GM21528 (cell line): ENCODE results near the gene SCNN1B.
A peak's percentile ranks its signal among the peaks of the same experiment; 100 is the strongest.

Experiments used
- ATAC-seq: cut with Tn5 transposase; IDR thresholded peaks from one replicate; pipeline ENCODE4 v1.9.1; 2021; ENCODE audit warnings: mild to moderate bottlenecking, moderate library complexity; ENCODE audit not compliant: unreplicated experiment, low FRiP score

Gene SCNN1B

GRCh38 chr16:23319861-23320615, 17.9 kb downstream of the SCNN1B start:
- no peak for ATAC-seq

GRCh38 chr16:23320693-23321092, 18.6 kb downstream of the SCNN1B start:
- ATAC-seq = no peak

- ATAC-seq = no peak
Measured at GRCh38 chr16:23321206-23321875, 19.2 kb downstream of the SCNN1B start.

- ATAC-seq = no peak
Measured at GRCh38 chr16:23323224-23324030, 21.3 kb downstream of the SCNN1B start.

- ATAC-seq = no peak
Measured at GRCh38 chr16:23324727-23325126, 22.6 kb downstream of the SCNN1B start.

- ATAC-seq = no peak
Measured at GRCh38 chr16:23327836-23328235, 25.7 kb downstream of the SCNN1B start.

GRCh38 chr16:23330161-23330560, 28.1 kb downstream of the SCNN1B start:
- no peak for ATAC-seq

- no peak for ATAC-seq
Measured at GRCh38 chr16:23330583-23331249, 28.6 kb downstream of the SCNN1B start.

- ATAC-seq = no peak
Measured at GRCh38 chr16:23333034-23333579, 31.0 kb downstream of the SCNN1B start.

- ATAC-seq = no peak
Measured at GRCh38 chr16:23333831-23334456, 31.8 kb downstream of the SCNN1B start.

- ATAC-seq = peak; percentile 47
Measured at GRCh38 chr16:23334457-23334853, 32.4 kb downstream of the SCNN1B start.

GRCh38 chr16:23334950-23335349, 32.8 kb downstream of the SCNN1B start:
- ATAC-seq = no peak

- no peak for ATAC-seq
Measured at GRCh38 chr16:23337836-23338550, 35.9 kb downstream of the SCNN1B start.

- ATAC-seq = no peak
Measured at GRCh38 chr16:23339787-23340186, 37.7 kb downstream of the SCNN1B start.

- ATAC-seq = no peak
Measured at GRCh38 chr16:23342083-23342640, 40.1 kb downstream of the SCNN1B start.

- ATAC-seq = no peak
Measured at GRCh38 chr16:23343643-23344612, 41.8 kb downstream of the SCNN1B start.

- no peak for ATAC-seq
Measured at GRCh38 chr16:23345237-23345636, 43.1 kb downstream of the SCNN1B start.
